ENCODE measurements around the gene ZNF536.
"Not testable (repeated sequence)": the region's sequence is repeated elsewhere in the genome, so short reads cannot be mapped to it uniquely, and the experiment has no call there.

Gene ZNF536

DNA sequence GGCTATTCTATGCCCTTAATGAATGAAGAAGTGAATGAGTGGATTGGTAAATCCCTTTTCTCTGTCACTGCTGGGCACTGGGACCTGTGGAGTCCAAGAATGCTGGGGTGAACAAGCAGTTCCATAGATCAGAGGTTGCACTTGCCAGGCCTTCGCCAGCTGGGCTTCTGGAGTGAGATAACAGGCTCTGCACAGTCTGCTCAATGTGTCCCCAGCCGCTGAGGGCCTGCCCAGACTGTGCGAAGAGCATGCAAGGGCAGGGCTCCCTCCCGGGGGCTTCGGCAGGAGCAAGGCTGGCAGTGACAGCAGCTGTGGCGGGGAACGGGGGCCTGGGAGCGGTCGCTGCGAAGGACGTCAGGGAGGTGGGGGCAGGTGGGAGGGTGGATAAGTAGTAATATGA, 51.3 kb downstream of the ZNF536 start:
- FAIRE-seq: no peak

- FAIRE-seq: no peak
These were observed 54.0 kb downstream of the ZNF536 start for GRCh38 chr19:30425885-30426838.

- FAIRE-seq: no peak
These were observed 54.7 kb downstream of the ZNF536 start for GRCh38 chr19:30426864-30427263.

DNA sequence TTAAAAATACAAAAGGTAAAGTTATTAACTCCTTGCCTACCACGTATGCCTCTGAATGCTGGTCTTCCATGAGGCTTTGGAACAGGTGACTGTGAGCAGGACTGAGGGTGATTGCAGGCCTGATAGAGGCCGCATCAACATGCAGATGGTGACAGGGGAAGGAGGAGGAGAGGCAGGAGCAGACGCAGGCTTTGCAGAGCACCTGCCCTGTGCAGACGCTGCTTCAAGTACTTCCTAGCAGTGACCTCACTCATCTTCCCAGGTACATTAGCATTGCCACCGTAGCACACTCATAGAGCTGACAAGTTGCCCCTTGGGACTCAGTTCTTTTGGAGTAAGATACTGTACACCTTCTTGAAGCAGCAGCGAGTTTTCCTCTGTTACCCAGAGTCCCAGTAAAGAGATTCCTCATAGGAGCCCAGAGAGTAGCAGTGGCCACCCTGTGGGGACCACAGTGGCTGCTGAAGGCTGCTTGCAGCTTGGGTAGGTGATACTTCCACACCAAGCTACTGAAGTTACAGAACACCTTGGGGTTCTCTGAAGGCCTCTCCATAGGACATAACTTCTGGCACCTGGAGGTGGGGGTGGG, 56.0 kb downstream of the ZNF536 start:
- FAIRE-seq: no peak

- FAIRE-seq: no peak
These were observed 56.7 kb downstream of the ZNF536 start for GRCh38 chr19:30428844-30429243.

- no peak for FAIRE-seq
These were observed 58.1 kb downstream of the ZNF536 start for GRCh38 chr19:30430206-30430734.

DNA sequence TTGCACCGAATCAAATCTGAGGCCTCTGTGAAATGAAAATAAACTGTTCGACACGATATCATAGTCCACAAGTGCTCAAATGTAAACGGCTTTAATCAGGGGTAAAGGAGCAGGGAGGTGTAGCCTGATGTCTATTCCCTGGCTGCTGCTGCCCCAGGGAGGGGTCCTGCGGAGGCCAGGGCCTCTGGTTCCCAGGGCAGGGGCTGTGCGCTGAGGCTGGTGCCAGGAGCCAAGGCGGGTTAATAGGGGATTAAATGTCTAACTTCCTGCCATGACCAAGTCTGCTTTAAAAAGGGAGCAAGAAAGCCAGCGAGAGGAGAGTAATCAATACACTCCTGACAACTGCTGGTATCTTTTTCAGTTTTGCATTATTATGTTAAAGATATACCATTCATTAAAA, 59.4 kb downstream of the ZNF536 start:
- no peak for FAIRE-seq

DNA sequence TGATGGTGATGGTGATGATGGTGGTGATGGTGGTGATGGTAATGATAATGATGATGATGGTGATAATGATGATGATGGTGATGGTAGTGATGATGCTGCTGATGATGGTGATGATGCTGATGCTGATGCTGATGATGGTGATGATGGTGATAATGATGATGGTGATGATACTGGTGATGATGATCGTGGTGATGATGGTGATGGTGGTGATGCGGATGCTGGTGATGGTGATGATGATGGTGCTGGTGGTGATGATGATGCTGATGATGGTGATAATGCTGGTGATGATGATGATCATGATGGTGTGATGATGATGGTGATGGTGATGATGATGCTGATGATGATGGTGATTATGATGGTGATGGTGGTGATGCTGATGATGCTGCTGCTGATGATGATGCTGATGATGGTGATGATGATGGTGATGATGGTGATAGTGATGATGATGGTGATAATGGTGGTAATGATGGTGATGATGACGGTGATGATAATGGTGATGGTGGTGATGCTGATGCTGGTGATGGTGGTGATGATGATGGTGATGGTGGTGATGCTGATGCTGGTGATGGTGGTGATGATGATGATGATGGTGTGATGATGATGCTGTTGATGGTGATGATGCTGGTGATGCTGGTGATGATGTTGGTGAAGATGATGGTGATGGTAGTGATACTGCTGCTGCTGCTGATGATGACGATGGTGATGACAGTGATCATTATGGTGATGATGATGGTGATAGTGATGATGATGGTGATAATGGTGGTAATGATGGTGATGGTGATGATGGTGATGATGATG, 62.8 kb downstream of the ZNF536 start:
- FAIRE-seq: no peak

DNA sequence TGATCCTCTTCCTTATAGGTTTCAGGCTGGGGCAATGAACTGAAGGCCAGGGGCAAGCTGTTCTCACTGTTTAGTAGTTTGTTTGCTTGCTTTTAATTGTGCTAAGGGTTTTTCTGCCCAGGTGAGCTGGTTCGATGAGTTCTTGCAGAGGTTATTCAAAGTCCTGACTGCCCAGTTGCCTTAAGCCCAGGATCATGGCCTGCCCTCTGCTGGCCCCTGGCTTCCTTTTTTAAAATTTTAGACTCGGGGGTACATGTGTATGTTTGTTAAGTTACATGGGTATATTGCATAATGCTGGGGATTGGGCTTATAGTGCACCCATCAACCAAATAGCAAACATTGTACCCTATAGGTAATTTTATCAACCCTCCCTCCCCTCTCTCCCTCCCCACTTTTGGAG, 65.7 kb downstream of the ZNF536 start:
- FAIRE-seq: no peak

DNA sequence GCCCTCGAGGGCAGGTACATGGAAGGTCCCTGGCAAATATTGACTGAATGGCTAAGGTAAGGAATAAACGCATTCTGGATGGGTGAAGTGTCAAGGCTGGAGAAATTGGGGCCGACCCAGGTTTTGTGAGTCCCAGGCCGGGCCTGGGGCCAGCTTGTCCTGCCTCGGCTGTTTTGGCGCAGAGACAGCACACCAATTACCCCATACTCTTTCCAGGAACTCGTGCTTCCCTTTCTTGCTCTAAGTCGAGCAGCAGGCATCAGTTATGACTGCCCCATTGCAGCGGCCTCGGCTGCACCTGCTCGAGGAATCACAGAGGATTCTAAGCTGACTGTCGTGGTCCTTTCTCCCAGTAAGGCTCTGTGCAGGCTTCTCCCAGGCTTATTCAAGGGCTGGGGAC, 67.1 kb downstream of the ZNF536 start:
- no peak for FAIRE-seq

- FAIRE-seq: no peak
These were observed 68.8 kb downstream of the ZNF536 start for GRCh38 chr19:30441011-30441410.

DNA sequence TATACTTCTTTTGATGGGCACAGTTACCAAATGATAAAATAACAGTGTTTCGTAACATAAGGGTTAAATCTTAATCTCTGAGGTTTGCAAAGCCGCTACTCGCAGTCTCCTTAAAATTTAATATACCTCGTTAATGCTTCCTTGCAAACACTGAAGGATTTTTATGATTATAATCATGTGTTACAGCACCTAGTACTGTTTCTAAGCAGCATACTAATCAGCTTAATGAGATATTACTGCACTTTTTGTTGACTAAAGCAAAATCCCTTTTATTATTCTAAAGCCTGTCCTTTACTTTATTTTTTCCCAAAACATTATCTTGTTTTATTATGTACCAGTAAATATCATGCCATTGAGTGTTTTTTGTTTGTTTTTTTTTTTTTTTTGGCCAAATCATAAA, 70.5 kb downstream of the ZNF536 start:
- FAIRE-seq: no peak

GRCh38 chr19:30443531-30444252, 71.5 kb downstream of the ZNF536 start:
- FAIRE-seq: no peak

DNA sequence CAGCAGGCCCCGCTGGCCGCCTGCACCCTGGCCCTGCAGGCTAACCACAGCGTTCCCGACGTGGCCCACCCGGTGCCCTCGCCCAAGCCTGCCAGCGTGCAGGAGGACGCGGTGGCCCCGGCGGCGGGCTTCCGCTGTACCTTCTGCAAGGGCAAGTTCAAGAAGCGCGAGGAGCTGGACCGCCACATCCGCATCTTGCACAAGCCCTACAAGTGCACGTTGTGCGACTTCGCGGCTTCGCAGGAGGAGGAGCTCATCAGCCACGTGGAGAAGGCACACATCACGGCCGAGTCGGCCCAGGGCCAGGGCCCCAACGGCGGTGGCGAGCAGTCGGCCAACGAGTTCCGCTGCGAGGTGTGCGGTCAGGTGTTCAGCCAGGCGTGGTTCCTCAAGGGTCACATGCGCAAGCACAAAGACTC, 72.1 kb downstream of the ZNF536 start:
- FAIRE-seq: no peak

- FAIRE-seq: no peak
These were observed 72.6 kb downstream of the ZNF536 start for GRCh38 chr19:30444686-30445232.

DNA sequence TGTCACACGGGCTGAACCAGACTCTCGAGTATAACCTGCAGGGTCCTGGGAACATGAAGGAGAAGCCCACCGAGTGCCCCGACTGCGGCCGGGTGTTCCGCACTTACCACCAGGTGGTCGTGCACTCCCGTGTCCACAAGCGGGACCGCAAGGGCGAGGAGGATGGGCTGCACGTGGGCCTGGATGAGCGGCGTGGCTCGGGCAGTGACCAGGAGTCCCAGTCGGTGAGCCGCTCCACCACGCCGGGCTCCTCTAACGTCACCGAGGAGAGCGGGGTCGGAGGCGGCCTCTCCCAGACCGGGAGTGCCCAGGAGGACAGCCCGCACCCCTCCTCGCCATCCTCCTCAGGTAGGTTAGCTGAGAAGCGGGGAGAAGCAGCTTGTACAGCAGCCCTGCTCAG, 73.2 kb downstream of the ZNF536 start:
- no peak for FAIRE-seq

- FAIRE-seq: not testable (repeated sequence)
These were observed 73.9 kb downstream of the ZNF536 start for GRCh38 chr19:30446120-30446519.

DNA sequence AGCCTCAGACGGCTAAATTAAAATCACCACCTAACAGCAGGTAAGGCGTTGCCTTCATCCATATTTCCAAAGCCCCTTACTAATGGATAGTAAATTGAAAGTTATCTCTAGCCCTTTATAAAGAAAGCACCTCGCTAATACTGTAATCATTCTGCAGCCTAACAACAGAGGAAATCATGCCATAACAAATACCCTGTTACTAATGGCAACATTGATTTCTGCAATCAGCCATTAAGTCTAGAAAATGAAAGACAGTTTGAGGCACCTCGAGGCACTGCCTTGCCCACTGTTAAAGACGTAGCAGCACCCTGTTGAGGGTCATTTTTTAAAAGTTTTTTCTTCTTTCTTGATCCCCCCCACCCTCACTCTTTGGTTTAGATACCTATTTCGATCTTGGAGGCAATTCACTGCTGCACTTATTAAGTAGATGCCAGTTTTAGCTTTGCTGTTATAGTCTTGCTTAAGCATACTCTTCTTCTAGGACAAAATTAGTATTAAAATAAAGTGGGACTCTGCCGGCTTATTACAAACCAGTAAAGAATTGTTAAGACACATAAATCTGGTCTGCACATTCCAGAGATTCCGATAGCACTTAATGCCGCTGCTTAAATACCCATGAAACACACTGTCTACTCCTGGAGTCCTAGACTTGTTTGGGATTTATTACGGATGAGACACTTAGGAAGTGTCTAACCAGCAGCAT, 74.8 kb downstream of the ZNF536 start:
- no peak for FAIRE-seq

GRCh38 chr19:30447553-30447870, 75.3 kb downstream of the ZNF536 start:
- FAIRE-seq: no peak

- no peak for FAIRE-seq
These were observed 76.3 kb downstream of the ZNF536 start for GRCh38 chr19:30448386-30449077.

DNA sequence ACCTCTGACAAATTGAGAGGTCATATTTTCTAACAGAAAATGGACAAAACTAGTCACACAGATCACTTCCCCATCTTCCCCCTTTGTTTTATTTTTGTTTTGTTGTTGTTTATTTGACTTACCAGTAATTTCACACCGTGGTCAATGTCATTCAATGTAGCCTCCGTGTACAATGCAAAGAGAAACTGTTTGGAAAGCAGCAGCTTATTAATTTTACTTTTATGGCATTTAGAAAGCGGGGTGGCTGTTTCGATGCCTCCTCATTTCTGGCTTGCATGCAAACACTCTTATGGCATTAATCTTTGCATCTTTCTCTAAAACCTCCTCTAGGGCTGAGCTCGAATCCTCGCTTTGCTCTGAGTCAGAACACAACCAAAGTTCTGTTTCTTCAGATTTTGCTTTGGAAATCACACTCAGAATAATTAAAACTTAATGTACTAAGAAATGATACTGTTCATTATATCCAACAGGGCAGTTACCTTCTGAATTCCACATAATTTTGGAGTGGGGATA, 77.0 kb downstream of the ZNF536 start:
- no peak for FAIRE-seq

Measured in A204.1 (cell line).